Measurements from ENCODE around the gene APBB1IP. TPM values are rescaled to one million over a fixed set of nuclear protein-coding genes. Genes with fewer than 3 reads are reported as not detected.

The APBB1IP gene
- total and polyA plus RNA-seq, 2 of the 8 experiments (the other 6 are each of a cell fraction or from before 2014, with no cell fraction given), result 0.05 TPM; not detected in 1

GRCh38 chr10:26417136-26417535, 21.0 kb upstream of the APBB1IP start:
- Histone ChIP-seq H3K27me3 (replicated peaks in 1 of 4; ENCODE audit: control insufficient read depth in 3 of 4, extremely low read depth in 1 of 4, insufficient read depth in 3 of 4, low read length in 3 of 4) (no peaks in the 10 kb centered on the region), H3K23ac (ENCODE audit: insufficient read length) (no peak overlapping the region), H3K9me3 (ENCODE audit: insufficient read depth in 2 of 2, low read depth in 1 of 2, low read length in 1 of 2) (no peaks in the 10 kb centered on the region; a peak in 1 of 4 replicates), H3K14ac (ENCODE audit: insufficient read length) (no peak overlapping the region), H2BK120ac (replicated peaks; ENCODE audit: low read depth, low read length) (no peak overlapping the region), H3K79me1 (ENCODE audit: low read depth, low read length) (no peaks in the 10 kb centered on the region), H3K56ac (replicated peaks; ENCODE audit: insufficient read length, low read depth, low read length) (no peak overlapping the region), H4K5ac (ENCODE audit: insufficient read length, low read depth, low read length) (no peak overlapping the region), H4K91ac (replicated peaks; ENCODE audit: insufficient read length, low read length) (no peak overlapping the region), H3K4me1 (replicated peaks in 1 of 4; ENCODE audit: control insufficient read depth in 3 of 4, insufficient read depth in 4 of 4, low read length in 3 of 4) (no peaks in the 10 kb centered on the region), H3K4me2 (ENCODE audit: insufficient read depth in 1 of 2, low read depth in 2 of 2, low read length in 2 of 2) (no peak overlapping the region), H2AFZ (ENCODE audit: low read length) (no peak overlapping the region), H3K79me2 (ENCODE audit: control insufficient read depth in 1 of 2, insufficient read depth in 2 of 2, low read length in 2 of 2) (no peaks in the 10 kb centered on the region), H2BK12ac (ENCODE audit: low read depth, low read length) (no peak overlapping the region), H2BK5ac (ENCODE audit: low read depth, low read length) (no peak overlapping the region), H3K23me2 (ENCODE audit: low read depth, low read length) (no peaks in the 10 kb centered on the region), H4K8ac (ENCODE audit: extremely low read depth, insufficient read depth, low read length) (no peak overlapping the region), H3K4me3 (ENCODE audit: extremely low read depth in 1 of 4, insufficient read depth in 2 of 4, low read depth in 3 of 4, low read length in 4 of 4) (no peak overlapping the region), H3K18ac (ENCODE audit: extremely low read depth, low read length) (no peak overlapping the region), H3K9ac (replicated peaks in 1 of 4; ENCODE audit: extremely low read depth in 1 of 4, low read depth in 3 of 4, low read length in 3 of 4) (no peak overlapping the region), H2BK20ac (ENCODE audit: low read length) (no peak overlapping the region), H3K27ac (ENCODE audit: low read depth, low read length) (no peak overlapping the region), H2AK5ac (ENCODE audit: low read depth, low read length) (no peak overlapping the region), H3K4ac (replicated peaks; ENCODE audit: insufficient read length, low read depth, low read length) (no peak overlapping the region), H3K36me3 (ENCODE audit: control insufficient read depth in 2 of 4, insufficient read depth in 4 of 4, low read length in 3 of 4) (no peaks in the 10 kb centered on the region), H4K20me1 (replicated peaks in 1 of 2; ENCODE audit: control insufficient read depth in 1 of 2, insufficient read depth in 2 of 2, low read length in 2 of 2) (no peaks in the 10 kb centered on the region), H2BK15ac (ENCODE audit: low read length) (no peak overlapping the region)
- ChIA-PET POLR2A (ENCODE audit: partially characterized antibody) (no interaction called here), CTCF (ENCODE audit: partially characterized antibody) (no interaction called here)
- WGBS, 2 experiments (ENCODE audit: extremely low coverage in 1 of 2, insufficient coverage in 1 of 2, insufficient read length in 1 of 2, insufficient replicate concordance in 2 of 2, low coverage in 1 of 2, low lambda C conversion rate in 2 of 2, missing lambda C conversion rate in 1 of 2), result 78% methylated on average over 3 of the region's 3 CpGs; no CpG with 5 or more reads in 1 of the 2 experiments
- FAIRE-seq (no peak), DNase-seq (ENCODE audit: low read depth in 1 of 2, low spot score in 2 of 2) (no peak)
- TF ChIP-seq HDAC2 (IDR thresholded peaks at IDR 0.05; ENCODE audit: borderline replicate concordance in 1 of 2, low read depth in 2 of 2, low read length in 2 of 2) (no peak), SP1 (IDR thresholded peaks at IDR 0.05; ENCODE audit: low read depth, low read length) (no peak), TAF1 (IDR thresholded peaks at IDR 0.05; ENCODE audit: low read depth, low read length) (no peak), EZH2 (IDR thresholded peaks at IDR 0.05; ENCODE audit: low read depth, low read length, severe bottlenecking) (no peak), MAX (IDR thresholded peaks at IDR 0.05) (no peak), RAD21 (IDR thresholded peaks at IDR 0.05 in 1 of 2, conservative IDR thresholded peaks at IDR 0.05 in 1 of 2; ENCODE audit: low read depth in 2 of 2, low read length in 2 of 2) (no peak), BCL11A (IDR thresholded peaks at IDR 0.05; ENCODE audit: low read depth in 2 of 2, low read length in 2 of 2) (no peak), NANOG (IDR thresholded peaks at IDR 0.05; ENCODE audit: insufficient read depth, low read depth, low read length, poor library complexity, severe bottlenecking) (no peak), FOSL1 (IDR thresholded peaks at IDR 0.05; ENCODE audit: insufficient read depth, low read depth, low read length) (no peak), SIX5 (IDR thresholded peaks at IDR 0.05; ENCODE audit: low read depth, low read length) (no peak), TAF7 (optimal IDR thresholded peaks at IDR 0.05; ENCODE audit: borderline replicate concordance, low read depth, low read length) (no peak), CHD1 (IDR thresholded peaks at IDR 0.05; ENCODE audit: low read depth, low read length) (no peak), JUND (IDR thresholded peaks at IDR 0.05; ENCODE audit: low read length) (no peak), CBX8 (IDR thresholded peaks at IDR 0.05; ENCODE audit: borderline replicate concordance, low read depth, low read length) (no peak), ASH2L (IDR thresholded peaks at IDR 0.05; ENCODE audit: low read length) (no peak)

All from H1 (cell line).